Measurements from ENCODE around the gene NUDT14. TPM values are rescaled to one million over a fixed set of nuclear protein-coding genes. Genes with fewer than 3 reads are reported as not detected.

NUDT14 gene
- total and polyA plus RNA-seq, 2 experiments from 2014 or later: 14.8 to 38.4 TPM

DNA sequence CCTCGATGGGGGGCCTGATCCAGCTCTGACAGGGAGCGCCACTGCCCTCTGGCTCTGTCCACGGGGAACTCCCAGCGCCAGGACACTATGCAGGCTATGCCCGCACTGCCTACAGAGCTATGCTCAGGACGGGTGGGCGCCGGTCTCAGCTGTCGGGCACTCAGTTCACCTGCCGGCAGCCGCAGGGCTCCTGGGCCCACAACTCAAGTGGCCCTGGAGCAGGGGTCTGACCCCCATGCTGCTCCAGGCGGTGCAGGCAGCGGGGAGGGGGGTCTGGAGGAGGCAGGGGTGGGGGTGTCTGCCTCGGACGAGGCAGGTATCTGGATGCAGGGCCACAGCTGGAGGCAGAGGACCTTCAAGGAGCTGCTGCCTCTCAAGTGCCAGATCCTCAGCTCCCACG is 28.5 kb upstream of the NUDT14 start (continued):
- TF ChIP-seq, protein P1, sequence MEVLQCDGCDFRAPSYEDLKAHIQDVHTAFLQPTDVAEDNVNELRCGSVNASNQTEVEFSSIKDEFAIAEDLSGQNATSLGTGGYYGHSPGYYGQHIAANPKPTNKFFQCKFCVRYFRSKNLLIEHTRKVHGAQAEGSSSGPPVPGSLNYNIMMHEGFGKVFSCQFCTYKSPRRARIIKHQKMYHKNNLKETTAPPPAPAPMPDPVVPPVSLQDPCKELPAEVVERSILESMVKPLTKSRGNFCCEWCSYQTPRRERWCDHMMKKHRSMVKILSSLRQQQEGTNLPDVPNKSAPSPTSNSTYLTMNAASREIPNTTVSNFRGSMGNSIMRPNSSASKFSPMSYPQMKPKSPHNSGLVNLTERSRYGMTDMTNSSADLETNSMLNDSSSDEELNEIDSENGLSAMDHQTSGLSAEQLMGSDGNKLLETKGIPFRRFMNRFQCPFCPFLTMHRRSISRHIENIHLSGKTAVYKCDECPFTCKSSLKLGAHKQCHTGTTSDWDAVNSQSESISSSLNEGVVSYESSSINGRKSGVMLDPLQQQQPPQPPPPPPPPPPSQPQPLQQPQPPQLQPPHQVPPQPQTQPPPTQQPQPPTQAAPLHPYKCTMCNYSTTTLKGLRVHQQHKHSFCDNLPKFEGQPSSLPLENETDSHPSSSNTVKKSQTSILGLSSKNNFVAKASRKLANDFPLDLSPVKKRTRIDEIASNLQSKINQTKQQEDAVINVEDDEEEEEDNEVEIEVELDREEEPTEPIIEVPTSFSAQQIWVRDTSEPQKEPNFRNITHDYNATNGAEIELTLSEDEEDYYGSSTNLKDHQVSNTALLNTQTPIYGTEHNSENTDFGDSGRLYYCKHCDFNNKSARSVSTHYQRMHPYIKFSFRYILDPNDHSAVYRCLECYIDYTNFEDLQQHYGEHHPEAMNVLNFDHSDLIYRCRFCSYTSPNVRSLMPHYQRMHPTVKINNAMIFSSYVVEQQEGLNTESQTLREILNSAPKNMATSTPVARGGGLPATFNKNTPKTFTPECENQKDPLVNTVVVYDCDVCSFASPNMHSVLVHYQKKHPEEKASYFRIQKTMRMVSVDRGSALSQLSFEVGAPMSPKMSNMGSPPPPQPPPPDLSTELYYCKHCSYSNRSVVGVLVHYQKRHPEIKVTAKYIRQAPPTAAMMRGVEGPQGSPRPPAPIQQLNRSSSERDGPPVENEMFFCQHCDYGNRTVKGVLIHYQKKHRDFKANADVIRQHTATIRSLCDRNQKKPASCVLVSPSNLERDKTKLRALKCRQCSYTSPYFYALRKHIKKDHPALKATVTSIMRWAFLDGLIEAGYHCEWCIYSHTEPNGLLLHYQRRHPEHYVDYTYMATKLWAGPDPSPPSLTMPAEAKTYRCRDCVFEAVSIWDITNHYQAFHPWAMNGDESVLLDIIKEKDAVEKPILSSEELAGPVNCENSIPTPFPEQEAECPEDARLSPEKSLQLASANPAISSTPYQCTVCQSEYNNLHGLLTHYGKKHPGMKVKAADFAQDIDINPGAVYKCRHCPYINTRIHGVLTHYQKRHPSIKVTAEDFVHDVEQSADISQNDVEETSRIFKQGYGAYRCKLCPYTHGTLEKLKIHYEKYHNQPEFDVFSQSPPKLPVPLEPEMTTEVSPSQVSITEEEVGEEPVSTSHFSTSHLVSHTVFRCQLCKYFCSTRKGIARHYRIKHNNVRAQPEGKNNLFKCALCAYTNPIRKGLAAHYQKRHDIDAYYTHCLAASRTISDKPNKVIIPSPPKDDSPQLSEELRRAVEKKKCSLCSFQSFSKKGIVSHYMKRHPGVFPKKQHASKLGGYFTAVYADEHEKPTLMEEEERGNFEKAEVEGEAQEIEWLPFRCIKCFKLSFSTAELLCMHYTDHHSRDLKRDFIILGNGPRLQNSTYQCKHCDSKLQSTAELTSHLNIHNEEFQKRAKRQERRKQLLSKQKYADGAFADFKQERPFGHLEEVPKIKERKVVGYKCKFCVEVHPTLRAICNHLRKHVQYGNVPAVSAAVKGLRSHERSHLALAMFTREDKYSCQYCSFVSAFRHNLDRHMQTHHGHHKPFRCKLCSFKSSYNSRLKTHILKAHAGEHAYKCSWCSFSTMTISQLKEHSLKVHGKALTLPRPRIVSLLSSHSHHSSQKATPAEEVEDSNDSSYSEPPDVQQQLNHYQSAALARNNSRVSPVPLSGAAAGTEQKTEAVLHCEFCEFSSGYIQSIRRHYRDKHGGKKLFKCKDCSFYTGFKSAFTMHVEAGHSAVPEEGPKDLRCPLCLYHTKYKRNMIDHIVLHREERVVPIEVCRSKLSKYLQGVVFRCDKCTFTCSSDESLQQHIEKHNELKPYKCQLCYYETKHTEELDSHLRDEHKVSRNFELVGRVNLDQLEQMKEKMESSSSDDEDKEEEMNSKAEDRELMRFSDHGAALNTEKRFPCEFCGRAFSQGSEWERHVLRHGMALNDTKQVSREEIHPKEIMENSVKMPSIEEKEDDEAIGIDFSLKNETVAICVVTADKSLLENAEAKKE (CRISPR knock-in tag; IDR thresholded peaks at IDR 0.05): no peak
- TF ChIP-seq STAT1 (IDR thresholded peaks at IDR 0.05; ENCODE audit: unreplicated experiment) (no peak), ZNF114 (CRISPR knock-in tag; IDR thresholded peaks at IDR 0.05) (no peak), NANOG (IDR thresholded peaks at IDR 0.05; ENCODE audit: borderline replicate concordance) (no peak), ZNF331 (CRISPR knock-in tag; IDR thresholded peaks at IDR 0.05; ENCODE audit: low read depth) (no peak)

DNA sequence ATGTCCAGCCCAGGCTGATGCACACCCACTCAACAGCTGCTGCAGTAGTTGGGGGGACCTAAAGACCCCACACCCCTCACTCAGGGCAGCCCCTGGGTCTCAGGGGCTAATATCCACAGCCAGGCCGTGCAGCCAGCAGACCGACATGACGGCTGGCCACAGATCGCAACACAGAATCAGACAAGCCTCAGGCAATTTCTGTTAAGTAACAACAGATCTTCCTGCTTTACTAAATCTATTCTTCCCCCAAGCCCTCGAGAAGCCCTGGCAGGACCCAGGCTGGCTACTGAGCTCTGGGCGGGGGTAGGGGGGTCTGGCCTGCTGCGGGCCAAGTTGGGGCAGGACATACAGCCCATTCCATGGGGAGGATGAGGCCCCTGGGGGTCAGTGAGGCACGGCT is 28.0 kb upstream of the NUDT14 start:
- Histone ChIP-seq H3K4me1 (ENCODE audit: insufficient read depth) (no peaks in the 10 kb centered on the region), H2AFZ (no peak overlapping the region), H3K4me3 (no peak overlapping the region), H3F3A (replicated peaks; ENCODE audit: low read depth) (no peaks in the 10 kb centered on the region), H3K9me2 (ENCODE audit: insufficient read depth) (no peaks in the 10 kb centered on the region), H3K4me2 (no peak overlapping the region), H4K20me1 (replicated peaks; ENCODE audit: insufficient read depth) (no peaks in the 10 kb centered on the region; the same call in 1 of the 2 replicates), H3K27me3 (ENCODE audit: insufficient read depth) (no peaks in the 10 kb centered on the region), H3K79me2 (replicated peaks; ENCODE audit: insufficient read depth) (no peaks in the 10 kb centered on the region), H3K27ac (ENCODE audit: low read depth) (no peak overlapping the region), H3K36me3 (ENCODE audit: insufficient read depth) (no peaks in the 10 kb centered on the region)
- no peaks in the 10 kb centered on the region for H3K36me3 Mint-ChIP-seq (ENCODE audit: low read depth)
- peaks cover 6% of the 10 kb centered on the region for H3K27me3 Mint-ChIP-seq (ENCODE audit: insufficient read depth, low read depth, poor library complexity)
- ATAC-seq: no peak
- no peak overlapping the region for H3K27ac Mint-ChIP-seq
- H3K9me3 Mint-ChIP-seq: no peaks in the 10 kb centered on the region
- TF ChIP-seq EZH2 (IDR thresholded peaks at IDR 0.05; ENCODE audit: low read depth, unreplicated experiment) (no peak), NANOG (IDR thresholded peaks at IDR 0.05; ENCODE audit: borderline replicate concordance) (no peak), ZNF331 (CRISPR knock-in tag; IDR thresholded peaks at IDR 0.05; ENCODE audit: low read depth) (no peak), STAT1 (IDR thresholded peaks at IDR 0.05; ENCODE audit: unreplicated experiment) (no peak), POLR2AphosphoS5 (IDR thresholded peaks at IDR 0.05; ENCODE audit: low read depth) (no peak), ZNF114 (CRISPR knock-in tag; IDR thresholded peaks at IDR 0.05) (no peak)
- TF ChIP-seq, protein P2, sequence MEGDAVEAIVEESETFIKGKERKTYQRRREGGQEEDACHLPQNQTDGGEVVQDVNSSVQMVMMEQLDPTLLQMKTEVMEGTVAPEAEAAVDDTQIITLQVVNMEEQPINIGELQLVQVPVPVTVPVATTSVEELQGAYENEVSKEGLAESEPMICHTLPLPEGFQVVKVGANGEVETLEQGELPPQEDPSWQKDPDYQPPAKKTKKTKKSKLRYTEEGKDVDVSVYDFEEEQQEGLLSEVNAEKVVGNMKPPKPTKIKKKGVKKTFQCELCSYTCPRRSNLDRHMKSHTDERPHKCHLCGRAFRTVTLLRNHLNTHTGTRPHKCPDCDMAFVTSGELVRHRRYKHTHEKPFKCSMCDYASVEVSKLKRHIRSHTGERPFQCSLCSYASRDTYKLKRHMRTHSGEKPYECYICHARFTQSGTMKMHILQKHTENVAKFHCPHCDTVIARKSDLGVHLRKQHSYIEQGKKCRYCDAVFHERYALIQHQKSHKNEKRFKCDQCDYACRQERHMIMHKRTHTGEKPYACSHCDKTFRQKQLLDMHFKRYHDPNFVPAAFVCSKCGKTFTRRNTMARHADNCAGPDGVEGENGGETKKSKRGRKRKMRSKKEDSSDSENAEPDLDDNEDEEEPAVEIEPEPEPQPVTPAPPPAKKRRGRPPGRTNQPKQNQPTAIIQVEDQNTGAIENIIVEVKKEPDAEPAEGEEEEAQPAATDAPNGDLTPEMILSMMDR (conservative IDR thresholded peaks at IDR 0.05; ENCODE audit: low read depth in 2 of 2): no peak
- TF ChIP-seq, protein P3, sequence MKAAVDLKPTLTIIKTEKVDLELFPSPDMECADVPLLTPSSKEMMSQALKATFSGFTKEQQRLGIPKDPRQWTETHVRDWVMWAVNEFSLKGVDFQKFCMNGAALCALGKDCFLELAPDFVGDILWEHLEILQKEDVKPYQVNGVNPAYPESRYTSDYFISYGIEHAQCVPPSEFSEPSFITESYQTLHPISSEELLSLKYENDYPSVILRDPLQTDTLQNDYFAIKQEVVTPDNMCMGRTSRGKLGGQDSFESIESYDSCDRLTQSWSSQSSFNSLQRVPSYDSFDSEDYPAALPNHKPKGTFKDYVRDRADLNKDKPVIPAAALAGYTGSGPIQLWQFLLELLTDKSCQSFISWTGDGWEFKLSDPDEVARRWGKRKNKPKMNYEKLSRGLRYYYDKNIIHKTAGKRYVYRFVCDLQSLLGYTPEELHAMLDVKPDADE (IDR thresholded peaks at IDR 0.05): no peak
- DNase-seq (ENCODE audit: low spot score): no peak
- H3K4me3 Mint-ChIP-seq: no peak overlapping the region
- no peaks in the 10 kb centered on the region for H3K4me1 Mint-ChIP-seq
